M059J (cell line): ENCODE data around the gene PDCD1. TPM values are rescaled to one million over a fixed set of nuclear protein-coding genes. Genes with fewer than 3 reads are reported as not detected.
"Not testable (repeated sequence)": the region's sequence is repeated elsewhere in the genome, so short reads cannot be mapped to it uniquely, and the experiment has no call there.

Experiments used
- DNase-seq: peaks from one replicate; pipeline ENCODE4 v3.0.0-alpha.2; 2012; ENCODE audit warnings: low read depth
- total RNA-seq: library from RNA; depleted of rRNA; stranded (reverse); fragments of >200 nt; shearing (Covaris generic); gene quantifications from 2 replicates; pipeline ENCODE4 v1.2.3, GENCODE V29; 2014

PDCD1 gene
- total RNA-seq, 1 experiment from 2014 or later = not detected

GRCh38 chr2:241877989-241878970 lies 19.6 kb upstream of the PDCD1 start:
- DNase-seq = peak; percentile 59

GRCh38 chr2:241877197-241877685 lies 18.5 kb upstream of the PDCD1 start:
- no peak for DNase-seq

- no peak for DNase-seq
These were observed 18.0 kb upstream of the PDCD1 start for GRCh38 chr2:241876528-241877196.

- not testable (repeated sequence) for DNase-seq
These were observed 17.2 kb upstream of the PDCD1 start for GRCh38 chr2:241875754-241876527.

- DNase-seq = no peak
These were observed 15.7 kb upstream of the PDCD1 start for GRCh38 chr2:241874277-241874925.

GRCh38 chr2:241873803-241874110 lies 15.1 kb upstream of the PDCD1 start:
- no peak for DNase-seq

GRCh38 chr2:241873081-241873802 lies 14.5 kb upstream of the PDCD1 start:
- DNase-seq = no peak

- DNase-seq = no peak
These were observed 13.6 kb upstream of the PDCD1 start for GRCh38 chr2:241872313-241872642.

GRCh38 chr2:241871538-241872312 lies 13.0 kb upstream of the PDCD1 start:
- no peak for DNase-seq

GRCh38 chr2:241870611-241871537 lies 12.2 kb upstream of the PDCD1 start:
- no peak for DNase-seq

- DNase-seq = no peak
These were observed 11.4 kb upstream of the PDCD1 start for GRCh38 chr2:241870081-241870541.

- no peak for DNase-seq
These were observed 10.6 kb upstream of the PDCD1 start, which contains the start of gene RTP5 for GRCh38 chr2:241869087-241869961. TSS of gene RTP5 (plus strand) at chr2:241869729. CDS start at chr2:241869757, 28 bp downstream.

- DNase-seq = no peak
These were observed 10.0 kb upstream of the PDCD1 start for GRCh38 chr2:241868661-241869081.

GRCh38 chr2:241867776-241868420 lies 9.2 kb upstream of the PDCD1 start:
- DNase-seq = no peak

- DNase-seq = no peak
These were observed 8.3 kb upstream of the PDCD1 start for GRCh38 chr2:241866790-241867645.
